ENCODE measurements around the gene SMIM20.
"Not testable (repeated sequence)": the region's sequence is repeated elsewhere in the genome, so short reads cannot be mapped to it uniquely, and the experiment has no call there.

Gene SMIM20

DNA sequence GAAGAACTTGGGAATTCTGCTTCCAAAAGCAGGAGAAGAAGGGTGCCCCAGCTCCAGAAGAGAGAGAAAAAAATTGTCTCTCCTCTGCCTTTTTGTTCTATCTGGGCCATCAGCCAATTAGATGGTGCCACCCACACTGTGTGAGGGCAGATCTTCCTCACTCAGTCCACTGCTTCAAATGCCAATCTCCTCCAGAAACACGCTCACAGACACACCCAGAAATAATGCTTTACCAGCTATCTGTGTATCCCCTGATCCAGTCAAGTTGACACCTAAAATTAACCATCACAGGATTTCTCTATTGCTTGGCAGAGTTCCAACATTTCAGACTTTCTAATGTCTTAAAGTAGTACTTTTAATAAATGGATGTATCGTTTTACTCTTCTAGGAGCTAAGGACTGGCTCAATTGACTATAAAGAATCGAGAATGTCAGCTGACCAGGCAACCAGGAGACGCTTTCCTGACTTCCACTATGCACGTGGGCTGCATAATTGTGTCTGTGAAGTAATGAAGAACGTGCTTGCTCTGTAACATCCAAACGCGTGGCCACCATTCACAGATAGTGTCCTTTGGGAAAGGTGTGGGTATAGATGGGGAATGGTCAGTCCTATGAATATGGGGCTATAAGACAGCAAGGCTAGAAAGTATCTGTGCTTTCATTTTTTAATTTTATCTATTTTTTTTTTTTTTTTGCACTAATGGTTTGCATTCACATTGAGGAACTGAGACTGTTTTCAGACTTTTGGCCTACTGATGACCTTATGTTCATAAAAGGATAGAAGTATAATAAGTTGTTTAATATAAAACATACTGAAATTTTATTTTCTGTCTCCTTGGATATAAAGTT lies 9.9 kb upstream of the SMIM20 start:
- H3K4me3 Mint-ChIP-seq, result no peak overlapping the region

DNA sequence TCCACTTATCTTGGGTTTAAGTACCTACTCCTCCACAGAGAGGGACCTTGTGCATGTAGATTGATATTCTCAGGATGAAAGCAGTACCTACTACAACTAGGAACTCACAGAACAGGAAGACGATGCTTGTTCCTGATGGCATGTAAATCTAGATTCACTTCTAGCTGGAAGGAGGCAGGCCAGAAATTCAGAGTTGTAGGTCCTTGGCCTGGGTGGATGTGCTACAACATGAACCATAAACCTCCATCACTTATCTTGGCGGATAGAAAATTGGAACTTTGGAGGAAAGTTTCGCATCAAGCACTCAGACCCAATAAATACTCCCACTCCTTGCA lies 9.3 kb upstream of the SMIM20 start:
- no peak for DNase-seq
- Mint-ChIP-seq H3K36me3 (ENCODE audit: insufficient read depth) (peaks cover 2% of the 10 kb centered on the region), H3K9me3 (no peaks in the 10 kb centered on the region), H3K4me3 (no peak overlapping the region), H3K27ac (no peak overlapping the region), H3K4me1 (ENCODE audit: low read depth in 2 of 2) (no peaks in the 10 kb centered on the region), H3K27me3 (peaks cover 0 to 8% of the 10 kb centered on the region in 2 donors)
- ATAC-seq (replicated peaks), result no peak

More for the DNA sequence above, 9.9 kb upstream of the SMIM20 start:
- peaks cover 2% of the 10 kb centered on the region for H3K36me3 Mint-ChIP-seq (ENCODE audit: insufficient read depth)
- no peak for ATAC-seq (replicated peaks)
- H3K9me3 Mint-ChIP-seq, result no peaks in the 10 kb centered on the region
- no peak for DNase-seq
- H3K4me1 Mint-ChIP-seq (ENCODE audit: low read depth in 2 of 2), result peaks cover 0 to 2% of the 10 kb centered on the region in 2 donors
- no peak overlapping the region for H3K27ac Mint-ChIP-seq
- H3K27me3 Mint-ChIP-seq, result peaks cover 0 to 8% of the 10 kb centered on the region in 2 donors

DNA sequence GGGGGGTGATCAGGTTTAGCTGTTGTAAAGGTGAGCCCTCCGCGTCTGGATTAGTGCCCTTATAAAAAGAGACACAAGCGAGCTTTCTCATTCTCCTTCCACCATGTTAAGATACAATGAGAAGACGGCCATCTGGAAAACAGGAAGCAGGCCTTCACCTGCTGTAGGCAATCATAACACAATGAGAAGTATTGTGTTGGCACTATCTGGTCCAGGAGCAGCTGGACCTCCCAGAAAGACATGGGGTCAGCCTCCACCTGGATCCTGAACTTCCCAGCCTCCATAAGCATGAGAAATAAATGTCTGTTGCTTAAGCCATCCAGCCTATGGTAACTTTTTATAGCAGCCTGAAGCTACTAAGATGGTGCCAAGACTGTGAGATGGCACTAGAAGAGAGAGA lies 8.6 kb upstream of the SMIM20 start:
- Mint-ChIP-seq H3K4me3 (no peak overlapping the region), H3K27ac (no peak overlapping the region), H3K4me1 (ENCODE audit: low read depth in 2 of 2) (no peaks in the 10 kb centered on the region), H3K27me3 (peaks cover 0 to 8% of the 10 kb centered on the region in 2 donors), H3K9me3 (no peaks in the 10 kb centered on the region), H3K36me3 (ENCODE audit: insufficient read depth) (peaks cover 2% of the 10 kb centered on the region)
- ATAC-seq (replicated peaks), result no peak
- DNase-seq, result no peak

DNA sequence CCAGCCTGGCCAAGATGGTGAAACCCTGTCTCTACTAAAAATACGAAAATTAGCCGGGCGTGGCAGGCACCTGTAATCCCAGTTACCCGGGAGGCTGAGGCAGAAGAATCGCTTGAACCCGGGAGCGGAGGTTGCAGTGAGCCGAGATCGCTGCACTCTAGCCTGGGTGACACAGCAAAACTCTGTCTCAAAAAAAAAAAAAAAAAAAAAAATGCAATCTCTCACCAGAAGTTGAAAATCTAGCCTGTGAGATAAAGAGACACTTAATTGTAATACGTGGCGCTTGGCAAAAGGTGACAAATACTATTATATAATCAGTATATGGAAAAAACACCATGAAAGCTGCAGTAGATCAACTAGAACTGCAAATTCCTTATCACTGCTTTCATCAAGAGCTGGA lies 7.9 kb upstream of the SMIM20 start:
- not testable (repeated sequence) for H3K27ac Mint-ChIP-seq; H3K36me3 Mint-ChIP-seq (ENCODE audit: insufficient read depth); H3K4me1 Mint-ChIP-seq (ENCODE audit: low read depth in 2 of 2); ATAC-seq (replicated peaks); DNase-seq; H3K4me3 Mint-ChIP-seq; H3K27me3 Mint-ChIP-seq; H3K9me3 Mint-ChIP-seq

DNA sequence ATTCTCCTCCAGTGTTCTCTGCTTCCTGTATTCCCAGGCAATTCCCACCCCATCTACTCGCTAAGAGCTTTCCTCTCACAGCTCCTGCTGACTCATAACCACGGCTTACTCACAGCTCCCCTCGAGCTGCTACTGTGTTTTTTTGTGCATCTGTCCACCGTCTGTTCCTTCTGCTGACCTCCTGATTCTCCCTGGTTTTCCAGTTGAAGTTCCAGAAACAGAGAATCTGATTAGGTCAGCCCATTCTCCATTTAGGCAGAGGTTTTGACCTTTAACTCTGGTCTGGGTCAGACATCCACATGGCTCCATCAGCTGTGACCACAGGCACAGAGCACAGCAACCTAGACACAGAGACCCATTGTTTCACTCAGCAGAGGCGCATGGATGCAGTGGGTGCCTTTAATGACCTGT lies 5.5 kb upstream of the SMIM20 start:
- ATAC-seq (replicated peaks) (no peak), DNase-seq (no peak)
- no peaks in the 10 kb centered on the region for H3K9me3 Mint-ChIP-seq
- peaks cover 0 to 8% of the 10 kb centered on the region in 2 donors for H3K27me3 Mint-ChIP-seq
- H3K4me1 Mint-ChIP-seq (ENCODE audit: low read depth in 2 of 2), result peaks cover 8 to 9% of the 10 kb centered on the region in 2 donors
- H3K27ac Mint-ChIP-seq, result no peak overlapping the region
- no peak overlapping the region for H3K4me3 Mint-ChIP-seq
- H3K36me3 Mint-ChIP-seq (ENCODE audit: insufficient read depth), result peaks cover 2% of the 10 kb centered on the region

DNA sequence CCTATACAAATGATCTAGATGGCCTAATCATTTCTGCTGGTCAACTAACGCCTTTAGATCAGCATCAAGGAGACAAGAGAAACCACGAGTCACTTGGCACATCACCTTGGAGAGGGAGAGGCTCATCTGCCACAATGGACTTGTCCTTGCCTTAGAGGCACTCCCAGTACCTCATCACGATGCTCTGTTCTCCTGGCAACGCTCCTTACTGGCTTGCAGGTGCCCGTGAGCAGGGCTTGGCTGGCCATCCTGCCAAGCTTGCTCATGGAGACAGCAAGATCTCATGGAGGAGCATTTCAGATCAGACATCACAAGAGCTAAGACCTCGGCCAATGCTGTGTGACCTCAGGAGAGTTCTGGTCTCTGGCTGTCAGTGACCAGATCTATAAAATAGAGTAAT lies 2.7 kb upstream of the SMIM20 start:
- Mint-ChIP-seq H3K27ac (no peak overlapping the region), H3K4me1 (ENCODE audit: low read depth in 2 of 2) (peaks cover 21 to 26% of the 10 kb centered on the region in 2 donors), H3K27me3 (peaks cover 0 to 8% of the 10 kb centered on the region in 2 donors), H3K4me3 (no peak overlapping the region), H3K36me3 (ENCODE audit: insufficient read depth) (peaks cover 13% of the 10 kb centered on the region), H3K9me3 (no peaks in the 10 kb centered on the region)
- ATAC-seq (replicated peaks) (no peak), DNase-seq (no peak)

DNA sequence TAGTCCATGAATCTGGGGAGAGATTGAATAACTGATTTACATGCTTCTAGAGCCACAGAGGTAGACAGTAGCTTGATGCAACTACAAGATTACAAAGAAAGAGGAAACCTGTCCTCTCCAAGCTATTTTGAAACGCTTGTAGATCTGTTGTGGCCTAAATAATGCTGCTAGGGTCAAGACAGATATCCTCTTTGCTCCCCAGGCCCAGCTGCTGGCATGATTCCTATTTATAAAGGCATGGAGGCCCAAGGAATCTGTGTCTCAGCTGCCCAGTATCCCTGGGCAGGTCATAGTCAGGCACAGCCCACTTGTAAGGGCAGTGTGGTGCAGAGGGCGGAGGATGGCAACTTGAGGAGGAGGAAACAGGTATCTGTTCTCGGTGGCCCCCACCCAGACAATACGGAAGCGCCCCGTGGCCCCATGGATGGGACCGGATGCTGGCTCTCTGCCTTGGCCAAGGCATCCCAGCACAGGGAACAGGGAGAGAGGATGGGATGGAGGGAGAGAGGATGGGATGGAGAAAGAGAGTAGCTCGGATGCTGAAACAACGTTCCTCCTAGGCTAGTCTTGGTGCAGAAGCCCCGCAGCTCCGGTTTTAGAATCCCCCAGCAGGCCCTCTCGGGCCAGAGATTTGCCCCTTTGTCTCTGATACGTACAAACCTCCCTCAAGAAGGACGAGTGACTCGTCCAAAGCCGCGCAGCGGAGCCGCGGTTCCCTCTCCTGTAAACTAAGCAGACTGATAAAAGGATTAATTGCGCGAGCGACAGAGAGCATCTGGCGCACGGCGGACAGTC lies 767 bp upstream of the SMIM20 start:
- Mint-ChIP-seq H3K4me3 (peak overlapping the region; percentile 98 to 99), H3K27me3 (no peaks in the 10 kb centered on the region), H3K27ac (peak overlapping the region; percentile 99), H3K36me3 (ENCODE audit: insufficient read depth) (peaks cover 13% of the 10 kb centered on the region), H3K4me1 (ENCODE audit: low read depth in 2 of 2) (peaks cover 21 to 26% of the 10 kb centered on the region in 2 donors), H3K9me3 (no peaks in the 10 kb centered on the region)
- peak; percentile 3 for ATAC-seq (replicated peaks)
- peak in 1 of 3 experiments; percentile 15 for DNase-seq

DNA sequence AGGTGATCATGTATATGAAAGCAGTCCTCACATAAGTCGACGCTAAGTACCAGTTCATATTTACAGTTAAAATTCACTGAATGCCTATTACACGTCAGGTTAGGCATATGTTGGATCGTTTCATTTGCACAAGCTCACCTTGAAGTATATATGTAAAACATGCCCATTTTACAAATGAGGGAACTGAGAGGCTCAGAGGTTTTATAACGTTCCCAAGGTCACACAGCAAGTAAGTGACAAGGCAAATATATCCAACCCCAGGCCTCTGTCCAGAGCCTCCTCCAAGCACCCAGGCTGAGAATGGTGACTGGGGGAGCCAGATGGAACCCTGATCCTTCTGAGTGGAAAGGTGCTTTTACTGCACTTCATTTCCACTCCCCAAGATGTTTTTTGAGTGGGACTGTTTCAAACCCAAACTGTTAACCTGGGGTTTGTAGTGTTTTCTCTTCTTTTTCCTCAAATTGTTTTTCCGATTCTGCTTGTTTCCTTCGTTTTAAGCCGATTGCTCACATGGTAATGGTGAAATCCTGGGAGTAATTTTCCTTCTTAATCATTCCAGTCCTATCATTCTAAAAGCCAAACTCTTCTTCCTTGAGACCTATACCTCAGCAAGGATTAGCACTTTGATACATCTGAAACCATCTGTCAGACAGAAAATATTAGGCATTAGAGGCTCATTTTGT lies 791 bp downstream of the SMIM20 start:
- Mint-ChIP-seq H3K36me3 (ENCODE audit: insufficient read depth) (peaks cover 14% of the 10 kb centered on the region), H3K4me3 (peak overlapping the region; percentile 98 to 99), H3K4me1 (ENCODE audit: low read depth in 2 of 2) (peaks cover 21 to 26% of the 10 kb centered on the region in 2 donors), H3K27me3 (no peaks in the 10 kb centered on the region), H3K9me3 (no peaks in the 10 kb centered on the region), H3K27ac (peak overlapping the region; percentile 99)
- DNase-seq (no peak), ATAC-seq (replicated peaks) (no peak)

DNA sequence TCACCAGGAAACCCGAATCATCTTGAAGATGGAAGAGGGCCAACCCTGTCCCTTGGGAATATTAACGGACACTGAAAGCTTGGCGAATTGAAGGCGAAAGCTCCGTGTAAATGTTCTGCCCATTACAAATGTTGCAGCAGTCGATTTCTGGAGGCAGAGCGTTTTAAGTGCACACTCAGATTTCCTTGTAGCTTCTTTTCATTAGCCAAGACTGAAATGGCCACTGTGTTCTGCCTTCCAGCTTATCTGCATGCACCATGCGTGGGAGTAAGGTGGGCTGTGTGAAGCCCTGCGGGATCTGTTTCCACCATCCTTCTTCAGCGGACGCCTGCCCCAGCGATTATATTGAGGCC lies 1.3 kb downstream of the SMIM20 start:
- H3K9me3 Mint-ChIP-seq, result no peaks in the 10 kb centered on the region
- ATAC-seq (replicated peaks), result no peak
- peak overlapping the region; percentile 99 for H3K27ac Mint-ChIP-seq
- H3K4me3 Mint-ChIP-seq, result peak overlapping the region; percentile 98 to 99
- peaks cover 21 to 26% of the 10 kb centered on the region in 2 donors for H3K4me1 Mint-ChIP-seq (ENCODE audit: low read depth in 2 of 2)
- H3K36me3 Mint-ChIP-seq (ENCODE audit: insufficient read depth), result peaks cover 14% of the 10 kb centered on the region
- no peak for DNase-seq
- no peaks in the 10 kb centered on the region for H3K27me3 Mint-ChIP-seq

DNA sequence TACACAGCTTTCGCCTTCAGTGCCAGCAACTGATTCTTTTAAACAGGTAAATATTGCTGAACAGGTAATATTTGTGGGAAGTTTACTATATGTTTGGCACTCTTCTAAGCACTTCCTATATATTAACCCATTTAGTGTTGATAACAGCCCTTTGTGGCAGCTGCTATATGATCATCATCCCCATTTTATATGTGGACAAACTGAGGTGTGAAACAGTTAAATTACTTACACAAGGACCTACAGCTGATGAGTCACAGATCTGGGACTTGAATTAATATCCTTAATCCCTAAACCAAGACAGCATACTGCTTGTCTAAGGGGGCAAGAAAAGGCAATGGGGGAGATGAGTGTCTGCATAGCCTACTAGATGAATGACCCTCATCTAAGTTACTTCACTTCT lies 2.9 kb downstream of the SMIM20 start:
- ATAC-seq (replicated peaks) (no peak), DNase-seq (no peak)
- H3K4me3 Mint-ChIP-seq, result no peak overlapping the region
- no peaks in the 10 kb centered on the region for H3K9me3 Mint-ChIP-seq
- H3K36me3 Mint-ChIP-seq (ENCODE audit: insufficient read depth), result peaks cover 14% of the 10 kb centered on the region
- no peaks in the 10 kb centered on the region for H3K27me3 Mint-ChIP-seq
- no peak overlapping the region for H3K27ac Mint-ChIP-seq
- peaks cover 23 to 39% of the 10 kb centered on the region in 2 donors for H3K4me1 Mint-ChIP-seq (ENCODE audit: low read depth in 2 of 2)

DNA sequence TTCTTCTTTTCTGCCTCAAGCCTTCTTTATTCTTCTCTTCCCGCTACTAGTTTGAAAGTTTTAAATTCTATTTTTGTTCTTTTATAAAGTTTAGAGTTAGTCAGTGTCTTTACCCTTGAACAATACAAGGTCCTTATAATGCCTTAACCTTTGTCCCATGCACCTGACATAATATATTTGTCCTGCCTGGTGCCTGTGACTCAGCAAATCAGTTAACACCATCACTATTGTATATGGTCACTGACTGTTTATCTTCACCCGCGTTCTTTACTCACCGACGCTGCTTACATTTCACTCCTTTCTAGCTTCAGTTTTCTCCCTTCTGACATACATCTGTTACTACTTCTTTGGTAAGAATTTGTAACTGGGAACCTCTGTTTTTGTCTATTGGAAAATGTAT lies 5.7 kb downstream of the SMIM20 start:
- ATAC-seq (replicated peaks), result no peak
- H3K4me1 Mint-ChIP-seq (ENCODE audit: low read depth in 2 of 2), result peaks cover 7 to 25% of the 10 kb centered on the region in 2 donors

DNA sequence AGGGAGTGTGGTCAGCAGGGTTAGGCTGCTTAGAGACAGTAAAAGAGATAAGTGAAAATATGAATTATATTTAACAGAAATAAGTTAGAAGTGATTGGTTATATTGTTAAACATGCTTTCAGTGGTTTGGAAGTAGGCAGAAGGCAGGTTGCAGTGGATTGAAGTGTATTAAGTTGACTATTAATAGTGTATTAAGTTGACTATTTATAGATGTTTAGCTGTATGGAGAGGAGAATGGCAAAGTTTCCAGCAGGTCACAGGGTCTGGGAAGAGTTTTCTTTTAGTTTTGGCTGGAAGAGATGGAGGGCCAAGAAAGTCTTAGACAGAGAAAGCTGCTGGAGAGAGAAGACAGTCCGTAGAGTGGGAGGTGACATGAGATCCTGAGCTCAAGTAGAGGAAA lies 7.9 kb downstream of the SMIM20 start:
- H3K4me1 Mint-ChIP-seq (ENCODE audit: low read depth in 2 of 2), result peaks cover 4 to 21% of the 10 kb centered on the region in 2 donors

More for the DNA sequence above, 5.7 kb downstream of the SMIM20 start:
- DNase-seq, result no peak
- H3K36me3 Mint-ChIP-seq (ENCODE audit: insufficient read depth), result peaks cover 4% of the 10 kb centered on the region
- H3K4me3 Mint-ChIP-seq, result no peak overlapping the region
- H3K27me3 Mint-ChIP-seq, result no peaks in the 10 kb centered on the region
- no peaks in the 10 kb centered on the region for H3K9me3 Mint-ChIP-seq
- no peak overlapping the region for H3K27ac Mint-ChIP-seq

DNA sequence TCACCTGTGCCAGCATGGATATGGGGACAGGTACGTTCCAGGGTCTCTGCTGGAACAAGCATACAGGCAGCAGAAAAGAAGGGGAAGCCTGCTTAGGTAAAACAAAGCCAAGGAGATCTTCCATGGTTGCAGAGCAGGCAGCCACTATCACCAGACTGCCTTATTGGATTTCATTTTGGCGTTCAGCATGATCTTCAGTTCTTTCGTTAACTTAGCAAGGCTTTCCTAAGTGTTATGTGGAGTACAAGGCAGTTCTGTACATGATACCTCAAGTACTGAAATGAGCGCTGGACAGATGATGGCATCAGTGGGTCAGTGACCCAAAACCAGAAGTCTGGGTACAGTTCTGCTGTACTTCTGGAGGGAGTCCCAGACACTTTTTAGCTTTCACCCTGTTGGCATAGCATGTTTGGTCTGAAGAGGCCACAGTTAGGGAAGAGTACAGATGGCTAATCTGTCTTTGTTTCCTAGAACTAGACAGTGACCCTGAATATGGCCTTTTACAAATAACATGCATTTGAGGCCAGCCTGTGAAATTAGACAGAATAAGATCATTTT lies 8.9 kb downstream of the SMIM20 start:
- H3K9me3 Mint-ChIP-seq, result no peaks in the 10 kb centered on the region
- H3K4me1 Mint-ChIP-seq (ENCODE audit: low read depth in 2 of 2), result peaks cover 4 to 21% of the 10 kb centered on the region in 2 donors
- peaks cover 4% of the 10 kb centered on the region for H3K36me3 Mint-ChIP-seq (ENCODE audit: insufficient read depth)
- DNase-seq (no peak), ATAC-seq (replicated peaks) (no peak)
- H3K27ac Mint-ChIP-seq, result no peak overlapping the region
- no peaks in the 10 kb centered on the region for H3K27me3 Mint-ChIP-seq
- H3K4me3 Mint-ChIP-seq, result no peak overlapping the region

More for the DNA sequence above, 7.9 kb downstream of the SMIM20 start:
- no peak for ATAC-seq (replicated peaks)
- H3K36me3 Mint-ChIP-seq (ENCODE audit: insufficient read depth), result peaks cover 4% of the 10 kb centered on the region
- H3K9me3 Mint-ChIP-seq, result no peaks in the 10 kb centered on the region
- no peak overlapping the region for H3K27ac Mint-ChIP-seq
- no peaks in the 10 kb centered on the region for H3K27me3 Mint-ChIP-seq
- no peak overlapping the region for H3K4me3 Mint-ChIP-seq
- no peak for DNase-seq

Data from effector memory CD8-positive, alpha-beta T cell (primary cell).